22Rv1 (cell line): ENCODE measurements around the gene C1QTNF1.

Experiments used
- ZFX ChIP-seq: fragments of 450-650 bp; IDR thresholded peaks from 2 replicates; pipeline ENCODE4 v1.6.1; 2017; ENCODE audit warnings: antibody characterized with exemption, borderline replicate concordance
- TF ChIP-seq, protein P1 (sequence below): fragments of 450-650 bp; IDR thresholded peaks from 2 replicates; pipeline ENCODE4 v1.5.1; 2017; ENCODE audit warnings: mild to moderate bottlenecking

DNA sequence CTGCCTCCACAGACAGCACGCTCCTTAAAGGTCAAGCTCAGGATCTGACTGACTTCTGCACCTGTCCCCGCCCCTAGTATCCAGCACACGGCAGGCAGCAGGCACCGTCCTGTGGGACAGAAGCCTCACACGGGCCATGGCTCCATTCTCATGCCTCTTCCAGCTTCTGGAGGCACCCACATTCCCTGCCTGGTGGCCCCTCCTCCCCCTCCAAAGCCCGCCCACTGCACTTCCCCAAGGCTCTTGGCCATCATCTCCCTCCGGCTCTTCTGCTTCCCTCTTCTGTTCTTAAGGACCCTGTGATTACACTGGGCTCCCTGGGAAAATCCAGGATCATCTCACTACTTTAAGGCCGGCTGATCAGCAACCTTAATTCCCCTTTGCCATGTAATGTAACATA lies 17.9 kb upstream of the C1QTNF1 start:
- TF ChIP-seq, protein P1, sequence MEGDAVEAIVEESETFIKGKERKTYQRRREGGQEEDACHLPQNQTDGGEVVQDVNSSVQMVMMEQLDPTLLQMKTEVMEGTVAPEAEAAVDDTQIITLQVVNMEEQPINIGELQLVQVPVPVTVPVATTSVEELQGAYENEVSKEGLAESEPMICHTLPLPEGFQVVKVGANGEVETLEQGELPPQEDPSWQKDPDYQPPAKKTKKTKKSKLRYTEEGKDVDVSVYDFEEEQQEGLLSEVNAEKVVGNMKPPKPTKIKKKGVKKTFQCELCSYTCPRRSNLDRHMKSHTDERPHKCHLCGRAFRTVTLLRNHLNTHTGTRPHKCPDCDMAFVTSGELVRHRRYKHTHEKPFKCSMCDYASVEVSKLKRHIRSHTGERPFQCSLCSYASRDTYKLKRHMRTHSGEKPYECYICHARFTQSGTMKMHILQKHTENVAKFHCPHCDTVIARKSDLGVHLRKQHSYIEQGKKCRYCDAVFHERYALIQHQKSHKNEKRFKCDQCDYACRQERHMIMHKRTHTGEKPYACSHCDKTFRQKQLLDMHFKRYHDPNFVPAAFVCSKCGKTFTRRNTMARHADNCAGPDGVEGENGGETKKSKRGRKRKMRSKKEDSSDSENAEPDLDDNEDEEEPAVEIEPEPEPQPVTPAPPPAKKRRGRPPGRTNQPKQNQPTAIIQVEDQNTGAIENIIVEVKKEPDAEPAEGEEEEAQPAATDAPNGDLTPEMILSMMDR: no peak
- no peak for TF ChIP-seq ZFX
